SK-N-MC (cell line): Measurements from ENCODE around the gene DTX2.
"Not testable (repeated sequence)": the region's sequence is repeated elsewhere in the genome, so short reads cannot be mapped to it uniquely, and the experiment has no call there.

Experiments
- EZH2 ChIP-seq: fragments of 200-600 bp; sonication (generic); IDR thresholded peaks from one replicate; pipeline ENCODE4 v1.6.1; 2017; ENCODE audit warnings: antibody characterized with exemption
- FOXP2 ChIP-seq: optimal IDR thresholded peaks from 2 replicates; pipeline ENCODE3; 2011; ENCODE audit warnings: mild to moderate bottlenecking, moderate library complexity; ENCODE audit not compliant: insufficient read depth; ENCODE audit errors: extremely low read length, control extremely low read depth
- POLR2AphosphoS5 ChIP-seq: IDR thresholded peaks from 2 replicates; pipeline ENCODE4 v1.6.1; 2012; ENCODE audit warnings: mild to moderate bottlenecking, low read depth, low read length, borderline replicate concordance

DNA sequence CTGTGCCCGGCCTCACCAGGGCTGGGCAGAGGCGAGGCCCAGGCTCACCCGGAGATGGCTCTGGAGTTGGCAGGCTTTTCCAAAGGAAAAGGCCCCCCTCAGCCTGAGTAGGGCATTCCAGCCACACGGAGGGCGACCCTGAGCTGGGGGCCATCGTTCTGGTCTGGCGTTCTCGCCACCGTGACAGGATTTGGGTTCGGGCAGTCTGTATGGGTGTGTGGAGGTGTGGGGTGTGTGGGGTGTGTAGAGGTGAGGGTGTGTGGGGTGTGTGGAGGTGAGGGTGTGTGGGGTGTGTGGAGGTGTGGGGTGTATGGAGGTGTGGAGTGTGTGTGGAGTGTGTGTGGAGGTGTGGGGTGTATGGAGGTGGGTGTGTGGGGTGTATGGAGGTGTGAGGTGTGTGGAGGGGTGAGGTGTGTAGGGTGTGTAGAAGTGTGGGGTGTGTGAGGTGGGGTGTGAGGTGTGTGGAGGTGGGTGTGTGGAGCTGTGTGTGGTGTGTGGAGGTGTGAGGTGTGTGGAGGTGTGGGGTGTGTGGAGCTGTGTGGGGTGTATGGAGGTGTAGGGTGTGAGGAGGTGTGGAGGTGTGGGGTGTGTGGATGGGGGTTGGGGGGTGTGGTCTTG is 37.2 kb downstream of the DTX2 start:
- TF ChIP-seq POLR2AphosphoS5, EZH2, FOXP2: not testable (repeated sequence)
